Chondrocyte (in vitro differentiated cells): ENCODE data around the gene SORL1-AS1.

ENCODE experiments used
- DNase-seq: peaks from one replicate; pipeline ENCODE4 v3.0.0; 2021; ENCODE audit warnings: mixed read lengths, low spot score
- H3K27ac Mint-ChIP-seq: one replicate; pipeline ENCODE4 v1.8.0; 2021; ENCODE audit warnings: mild to moderate bottlenecking, moderate library complexity, mixed read lengths; ENCODE audit not compliant: unreplicated experiment
- H3K27me3 Mint-ChIP-seq: 2 replicates; pipeline ENCODE4 v1.8.0; 2021; ENCODE audit warnings: low read depth, mixed read lengths
- H3K36me3 Mint-ChIP-seq: 2 replicates; pipeline ENCODE4 v1.8.0; 2021; ENCODE audit warnings: low read depth, mixed read lengths
- H3K4me1 Mint-ChIP-seq: 2 replicates; pipeline ENCODE4 v1.8.0; 2021; ENCODE audit warnings: low read depth, mild to moderate bottlenecking, mixed read lengths
- H3K4me3 Mint-ChIP-seq: one replicate; pipeline ENCODE4 v1.8.0; 2021; ENCODE audit warnings: mild to moderate bottlenecking, moderate library complexity, mixed read lengths; ENCODE audit not compliant: unreplicated experiment
- H3K9me3 Mint-ChIP-seq: 2 replicates; pipeline ENCODE4 v1.8.0; 2021; ENCODE audit warnings: low read depth, mixed read lengths
- TF ChIP-seq, protein P1 (sequence below): fragments of 200-600 bp; sonication (generic); IDR thresholded peaks from 2 replicates; pipeline ENCODE4 v1.5.0; 2021; ENCODE audit warnings: antibody characterized with exemption, mild to moderate bottlenecking, moderate library complexity

Gene SORL1-AS1

DNA sequence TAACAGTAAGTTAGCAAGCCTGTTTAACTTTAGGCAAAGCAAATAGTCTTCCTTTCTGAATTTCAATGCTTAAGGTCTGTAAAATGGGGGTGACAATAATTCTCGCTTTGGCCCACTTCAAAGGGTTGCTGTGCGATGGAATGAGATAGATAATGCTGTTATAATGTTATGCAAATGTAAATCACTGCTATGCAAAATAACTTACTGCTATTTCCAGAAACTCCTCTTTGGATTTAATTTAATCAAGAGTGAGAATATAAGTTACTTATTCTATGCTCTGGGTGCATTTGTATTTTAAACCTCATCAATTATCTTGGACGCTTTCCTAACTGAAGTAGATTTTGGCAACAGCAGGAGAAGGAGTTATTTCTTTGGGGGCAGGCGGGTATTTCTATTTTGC, 4.8 kb downstream of the SORL1-AS1 start:
- Mint-ChIP-seq H3K27me3 (peaks cover 36% of the 10 kb centered on the region), H3K36me3 (peaks cover 3% of the 10 kb centered on the region), H3K4me3 (no peak overlapping the region), H3K9me3 (peaks cover 2% of the 10 kb centered on the region), H3K27ac (no peak overlapping the region), H3K4me1 (peaks cover 23% of the 10 kb centered on the region)
- no peak for DNase-seq
- TF ChIP-seq, protein P1, sequence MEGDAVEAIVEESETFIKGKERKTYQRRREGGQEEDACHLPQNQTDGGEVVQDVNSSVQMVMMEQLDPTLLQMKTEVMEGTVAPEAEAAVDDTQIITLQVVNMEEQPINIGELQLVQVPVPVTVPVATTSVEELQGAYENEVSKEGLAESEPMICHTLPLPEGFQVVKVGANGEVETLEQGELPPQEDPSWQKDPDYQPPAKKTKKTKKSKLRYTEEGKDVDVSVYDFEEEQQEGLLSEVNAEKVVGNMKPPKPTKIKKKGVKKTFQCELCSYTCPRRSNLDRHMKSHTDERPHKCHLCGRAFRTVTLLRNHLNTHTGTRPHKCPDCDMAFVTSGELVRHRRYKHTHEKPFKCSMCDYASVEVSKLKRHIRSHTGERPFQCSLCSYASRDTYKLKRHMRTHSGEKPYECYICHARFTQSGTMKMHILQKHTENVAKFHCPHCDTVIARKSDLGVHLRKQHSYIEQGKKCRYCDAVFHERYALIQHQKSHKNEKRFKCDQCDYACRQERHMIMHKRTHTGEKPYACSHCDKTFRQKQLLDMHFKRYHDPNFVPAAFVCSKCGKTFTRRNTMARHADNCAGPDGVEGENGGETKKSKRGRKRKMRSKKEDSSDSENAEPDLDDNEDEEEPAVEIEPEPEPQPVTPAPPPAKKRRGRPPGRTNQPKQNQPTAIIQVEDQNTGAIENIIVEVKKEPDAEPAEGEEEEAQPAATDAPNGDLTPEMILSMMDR = no peak

DNA sequence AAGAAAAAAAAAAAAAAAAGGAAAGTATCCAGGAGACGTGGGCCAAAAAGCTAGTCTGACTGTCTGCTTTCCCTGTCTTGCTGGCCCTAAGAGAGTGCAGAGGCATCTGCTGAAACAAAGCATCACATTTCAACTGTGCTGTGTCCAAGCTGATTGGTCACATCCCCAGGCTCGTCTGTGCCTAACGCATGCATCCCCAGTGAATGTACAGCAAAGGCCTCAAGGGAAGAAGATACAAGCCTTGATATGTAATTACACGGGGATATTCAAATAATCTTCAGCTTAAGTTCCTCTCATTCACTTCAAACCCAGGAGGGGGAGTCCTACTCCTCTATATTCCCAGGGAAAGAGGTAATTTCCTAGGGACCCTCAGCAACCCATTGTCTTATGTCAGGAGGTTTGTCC, 6.0 kb downstream of the SORL1-AS1 start:
- Mint-ChIP-seq H3K27ac (no peak overlapping the region), H3K4me1 (peaks cover 16% of the 10 kb centered on the region)

DNA sequence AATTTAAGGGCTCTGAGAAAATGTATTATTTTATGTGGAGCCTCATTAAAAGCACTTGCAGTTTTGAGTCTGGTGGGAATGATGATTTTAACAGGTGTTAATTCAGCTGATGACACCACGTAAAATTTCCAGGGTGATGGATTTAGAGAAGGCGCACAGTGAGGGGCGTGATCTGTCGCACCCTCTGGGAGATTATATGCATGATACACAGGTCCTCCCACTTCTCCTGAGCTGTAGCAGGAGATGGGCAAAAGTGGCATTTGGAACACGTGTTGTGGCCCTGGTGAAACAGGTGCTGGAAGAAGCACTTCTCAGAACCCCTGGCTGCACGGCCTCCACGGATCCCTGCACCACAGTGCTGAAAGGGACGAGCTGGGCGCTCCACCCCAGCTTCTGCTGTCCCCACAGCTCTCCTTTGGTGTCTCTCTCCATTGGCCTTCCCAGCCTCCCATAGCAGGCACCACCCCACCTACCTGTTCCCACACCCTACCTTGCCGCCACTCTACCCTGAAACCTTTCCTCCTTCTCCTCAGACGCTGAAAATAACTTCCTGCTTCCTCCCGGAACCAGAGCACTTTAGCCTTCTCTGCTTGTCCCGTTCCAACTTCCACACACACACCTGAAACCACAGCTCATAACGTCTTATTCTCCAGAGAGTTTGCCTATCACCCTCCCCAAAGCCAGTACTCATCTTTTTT, 7.5 kb downstream of the SORL1-AS1 start:
- H3K27me3 Mint-ChIP-seq = peaks cover 18% of the 10 kb centered on the region
- TF ChIP-seq, protein P1 = no peak
- no peak overlapping the region for H3K4me3 Mint-ChIP-seq
- peaks cover 2% of the 10 kb centered on the region for H3K9me3 Mint-ChIP-seq
- H3K27ac Mint-ChIP-seq = no peak overlapping the region
- no peak for DNase-seq
- peaks cover 2% of the 10 kb centered on the region for H3K36me3 Mint-ChIP-seq
- H3K4me1 Mint-ChIP-seq = peaks cover 17% of the 10 kb centered on the region

More for the DNA sequence above, 6.0 kb downstream of the SORL1-AS1 start:
- Mint-ChIP-seq H3K4me3 (no peak overlapping the region), H3K36me3 (peaks cover 2% of the 10 kb centered on the region), H3K9me3 (peaks cover 2% of the 10 kb centered on the region), H3K27me3 (peaks cover 32% of the 10 kb centered on the region)
- TF ChIP-seq, protein P1 = peak; percentile 72
- DNase-seq = no peak

DNA sequence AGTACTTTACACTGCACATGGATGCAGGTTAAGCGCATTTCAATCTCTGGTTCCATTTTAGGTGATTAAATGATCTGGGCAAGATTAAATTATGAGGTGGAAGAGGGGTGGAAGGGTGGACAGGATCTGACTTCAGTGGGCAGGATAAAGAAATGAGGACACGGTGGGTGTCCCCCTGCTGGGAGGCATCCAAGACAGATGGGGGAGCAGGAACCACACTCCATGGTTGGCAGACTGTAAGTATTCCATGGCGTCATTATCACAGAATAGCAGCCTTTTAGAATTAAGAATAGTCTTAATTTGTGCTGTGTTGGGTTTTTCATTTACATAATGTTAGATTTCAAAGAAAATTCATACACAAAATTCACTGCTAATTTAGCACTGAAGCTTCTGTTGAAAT, 8.2 kb downstream of the SORL1-AS1 start:
- peaks cover 2% of the 10 kb centered on the region for H3K9me3 Mint-ChIP-seq
- no peak overlapping the region for H3K4me3 Mint-ChIP-seq
- peaks cover 21% of the 10 kb centered on the region for H3K4me1 Mint-ChIP-seq
- peaks cover 2% of the 10 kb centered on the region for H3K36me3 Mint-ChIP-seq
- no peak for DNase-seq
- TF ChIP-seq, protein P1 = no peak
- H3K27me3 Mint-ChIP-seq = peaks cover 13% of the 10 kb centered on the region
- no peak overlapping the region for H3K27ac Mint-ChIP-seq

GRCh38 chr11:121443688-121444275, 9.0 kb downstream of the SORL1-AS1 start:
- H3K9me3 Mint-ChIP-seq = no peaks in the 10 kb centered on the region
- H3K27ac Mint-ChIP-seq = no peak overlapping the region
- peaks cover 10% of the 10 kb centered on the region for H3K27me3 Mint-ChIP-seq
- H3K4me3 Mint-ChIP-seq = no peak overlapping the region
- peaks cover 27% of the 10 kb centered on the region for H3K4me1 Mint-ChIP-seq
- DNase-seq = no peak
- TF ChIP-seq, protein P1 = no peak
- H3K36me3 Mint-ChIP-seq = no peaks in the 10 kb centered on the region
